H1 (cell line): ENCODE data around the gene FUBP3. TPM values are rescaled to one million over a fixed set of nuclear protein-coding genes. Genes with fewer than 3 reads are reported as not detected.

Experiments used
- CTCF ChIA-PET: fragments of 300-600 bp; sonication (Branson Sonifier 250); formaldehyde crosslinking; loops from one replicate; lab custom pipeline; 2021; ENCODE audit not compliant: partially characterized antibody; lab: Charles Lee
- POLR2A ChIA-PET: fragments of 300-600 bp; sonication (Branson Sonifier 250); formaldehyde crosslinking; loops from one replicate; lab custom pipeline; 2021; ENCODE audit warnings: inconsistent platforms; ENCODE audit not compliant: partially characterized antibody; lab: Charles Lee
- DNase-seq, 2 experiments: peaks; one replicate each; pipeline versions ENCODE4 v3.0.0 to v3.0.0-alpha.2; 2010 to 2022; ENCODE audit warnings: low spot score in 2 of 2, low read depth in 1 of 2, mixed read lengths in 1 of 2
- FAIRE-seq: peaks from 2 replicates; lab custom pipeline; 2011; peaks lifted over from hg19 to GRCh38; lab: Jason Lieb, UNC
- H2AFZ ChIP-seq: 2 replicates; pipeline ENCODE4 v1.8.1; 2012; ENCODE audit warnings: low read length, inconsistent platforms
- H2AK5ac ChIP-seq: 2 replicates; pipeline ENCODE4 v1.6.1; 2013; ENCODE audit warnings: low read depth, low read length
- H2BK120ac ChIP-seq: replicated peaks from 2 replicates; pipeline ENCODE3; 2013; ENCODE audit warnings: low read depth, low read length, inconsistent platforms
- H2BK12ac ChIP-seq: 2 replicates; pipeline ENCODE4 v1.6.1; 2013; ENCODE audit warnings: low read depth, low read length
- H2BK15ac ChIP-seq: 2 replicates; pipeline ENCODE4 v1.6.1; 2013; ENCODE audit warnings: low read length
- H2BK20ac ChIP-seq: 2 replicates; pipeline ENCODE4 v1.6.1; 2013; ENCODE audit warnings: low read length
- H2BK5ac ChIP-seq: 2 replicates; pipeline ENCODE4 v1.6.1; 2013; ENCODE audit warnings: low read depth, low read length
- H3K14ac ChIP-seq: 2 replicates; pipeline ENCODE4 v1.6.1; 2013; ENCODE audit warnings: inconsistent platforms; ENCODE audit not compliant: insufficient read length
- H3K18ac ChIP-seq: 2 replicates; pipeline ENCODE4 v1.6.1; 2013; ENCODE audit warnings: low read length; ENCODE audit errors: extremely low read depth
- H3K23ac ChIP-seq: 2 replicates; pipeline ENCODE4 v1.6.1; 2013; ENCODE audit warnings: inconsistent platforms; ENCODE audit not compliant: insufficient read length
- H3K23me2 ChIP-seq: 2 replicates; pipeline ENCODE4 v1.6.1; 2013; ENCODE audit warnings: low read depth, low read length
- H3K27ac ChIP-seq: 2 replicates; pipeline ENCODE4 v1.6.1; 2011; ENCODE audit warnings: low read depth, low read length, inconsistent platforms
- H3K27me3 ChIP-seq, 4 experiments: replicated peaks in 1 of 4; 1 replicate in 1 of 4; 2 replicates in 3 of 4; pipeline versions ENCODE4 v1.6.1 to v1.8.1; 2011 to 2013; ENCODE audit warnings: low read length in 3 of 4, mild to moderate bottlenecking in 3 of 4, inconsistent platforms in 2 of 4, mixed read lengths in 2 of 4, moderate library complexity in 1 of 4; ENCODE audit not compliant: control insufficient read depth in 3 of 4, insufficient read depth in 3 of 4; ENCODE audit errors: extremely low read depth in 1 of 4
- H3K36me3 ChIP-seq, 4 experiments: 2 replicates each; pipeline versions ENCODE4 v1.6.1 to v1.8.1; 2011 to 2013; ENCODE audit warnings: mild to moderate bottlenecking in 4 of 4, low read length in 3 of 4, moderate library complexity in 2 of 4, control low read depth in 1 of 4, inconsistent platforms in 1 of 4; ENCODE audit not compliant: insufficient read depth in 4 of 4, control insufficient read depth in 2 of 4
- H3K4ac ChIP-seq: replicated peaks from 2 replicates; pipeline ENCODE3; 2013; ENCODE audit warnings: low read length, low read depth, mixed read lengths, inconsistent platforms; ENCODE audit not compliant: insufficient read length
- H3K4me1 ChIP-seq, 4 experiments: replicated peaks in 1 of 4; 1 replicate in 1 of 4; 2 replicates in 3 of 4; pipeline versions ENCODE4 v1.6.1 to v1.8.1; 2011 to 2013; ENCODE audit warnings: low read length in 3 of 4, inconsistent platforms in 2 of 4, mixed read lengths in 1 of 4; ENCODE audit not compliant: insufficient read depth in 4 of 4, control insufficient read depth in 3 of 4
- H3K4me2 ChIP-seq, 2 experiments: 2 replicates each; pipeline versions ENCODE4 v1.6.1 to v1.8.1; 2011 to 2013; ENCODE audit warnings: low read depth in 2 of 2, low read length in 2 of 2, control low read depth in 1 of 2, inconsistent platforms in 1 of 2, mild to moderate bottlenecking in 1 of 2; ENCODE audit not compliant: insufficient read depth in 1 of 2
- H3K4me3 ChIP-seq, 4 experiments: fragments of 200-600, 300-600 bp in 1 of 4; sonication (generic), shearing (Covaris generic), sonication (Bioruptor Twin) in 1 of 4; 2 replicates each; pipeline versions ENCODE4 v1.5.1 to v1.8.1; 2011 to 2016; ENCODE audit warnings: low read length in 4 of 4, low read depth in 3 of 4, control low read depth in 2 of 4, inconsistent platforms in 2 of 4, mild to moderate bottlenecking in 2 of 4, mixed read lengths in 1 of 4, moderate library complexity in 1 of 4; ENCODE audit not compliant: insufficient read depth in 2 of 4; ENCODE audit errors: extremely low read depth in 1 of 4
- H3K56ac ChIP-seq: replicated peaks from 2 replicates; pipeline ENCODE3; 2013; ENCODE audit warnings: low read depth, mild to moderate bottlenecking, mixed read lengths, low read length, inconsistent platforms; ENCODE audit not compliant: insufficient read length
- H3K79me1 ChIP-seq: 2 replicates; pipeline ENCODE4 v1.6.1; 2013; ENCODE audit warnings: low read depth, low read length, control low read depth
- H3K79me2 ChIP-seq, 2 experiments: 2 replicates each; pipeline versions ENCODE4 v1.6.1 to v1.8.1; 2012 to 2013; ENCODE audit warnings: low read length in 2 of 2, mild to moderate bottlenecking in 2 of 2, inconsistent platforms in 1 of 2; ENCODE audit not compliant: insufficient read depth in 2 of 2, control insufficient read depth in 1 of 2
- H3K9ac ChIP-seq, 4 experiments: replicated peaks in 1 of 4; 1 replicate in 1 of 4; 2 replicates in 3 of 4; pipeline versions ENCODE4 v1.6.1 to v1.8.1; 2011 to 2013; ENCODE audit warnings: low read depth in 3 of 4, low read length in 3 of 4, control low read depth in 2 of 4, mild to moderate bottlenecking in 2 of 4, moderate library complexity in 2 of 4, inconsistent platforms in 1 of 4; ENCODE audit errors: extremely low read depth in 1 of 4
- H3K9me3 ChIP-seq, 2 experiments: 2 replicates each; pipeline versions ENCODE4 v1.6.1 to v1.8.1; 2012 to 2013; ENCODE audit warnings: mild to moderate bottlenecking in 2 of 2, moderate library complexity in 2 of 2, control low read depth in 1 of 2, inconsistent platforms in 1 of 2, low read depth in 1 of 2, low read length in 1 of 2, mixed read lengths in 1 of 2; ENCODE audit not compliant: insufficient read depth in 2 of 2
- H4K20me1 ChIP-seq, 2 experiments: replicated peaks in 1 of 2; 2 replicates each; pipeline versions ENCODE3 to v1.8.1; 2011 to 2013; ENCODE audit warnings: inconsistent platforms in 2 of 2, low read length in 2 of 2, mild to moderate bottlenecking in 1 of 2; ENCODE audit not compliant: insufficient read depth in 2 of 2, control insufficient read depth in 1 of 2
- H4K5ac ChIP-seq: 2 replicates; pipeline ENCODE4 v1.6.1; 2013; ENCODE audit warnings: low read length, low read depth, mixed read lengths, inconsistent platforms; ENCODE audit not compliant: insufficient read length
- H4K8ac ChIP-seq: 2 replicates; pipeline ENCODE4 v1.8.0; 2013; ENCODE audit warnings: mild to moderate bottlenecking, moderate library complexity, low read length, inconsistent platforms; ENCODE audit not compliant: insufficient read depth; ENCODE audit errors: extremely low read depth
- H4K91ac ChIP-seq: replicated peaks from 2 replicates; pipeline ENCODE3; 2013; ENCODE audit warnings: low read length, mixed read lengths, inconsistent platforms; ENCODE audit not compliant: insufficient read length
- CEBPB ChIP-seq: IDR thresholded peaks from 2 replicates; pipeline ENCODE4 v1.6.1; 2012; ENCODE audit warnings: low read depth, low read length
- HDAC6 ChIP-seq: IDR thresholded peaks from one replicate; pipeline ENCODE4 v1.7.1; 2012; ENCODE audit warnings: low read depth, mild to moderate bottlenecking, inconsistent platforms, low read length, moderate library complexity
- NRF1 ChIP-seq: IDR thresholded peaks from 2 replicates; pipeline ENCODE4 v1.6.1; 2011; ENCODE audit warnings: mild to moderate bottlenecking, low read depth, low read length, improper control_type of control experiment
- PHF8 ChIP-seq: fragments of 200-600 bp; sonication (generic); conservative IDR thresholded peaks from 2 replicates; pipeline ENCODE4 v1.7.1; 2012; ENCODE audit warnings: low read depth, mild to moderate bottlenecking, inconsistent platforms, low read length, moderate library complexity
- WGBS, 2 experiments: shearing (Covaris generic) in 1 of 2; methylation state at CpG; one replicate each; pipeline versions ENCODE4 v1.1.6 to v1.1.7; 2013 to 2015; ENCODE audit warnings: low lambda C conversion rate in 2 of 2, mixed read lengths in 2 of 2, inconsistent platforms in 1 of 2, low coverage in 1 of 2, missing lambda C conversion rate in 1 of 2; ENCODE audit not compliant: insufficient replicate concordance in 2 of 2, insufficient coverage in 1 of 2, insufficient read length in 1 of 2; ENCODE audit errors: extremely low coverage in 1 of 2, missing lambda C conversion rate in 1 of 2; 5-methylcytosine and 5-hydroxymethylcytosine counted together
- polyA plus RNA-seq, 7 experiments: library from polyadenylated mRNA; depleted of rRNA in 3 of 7; stranded (reverse) in 5 of 7; unstranded in 2 of 7; fragments of >200 nt in 5 of 7; fragments of 200-250 nt in 2 of 7; gene quantifications; 1 replicate in 5 of 7; 2 replicates in 1 of 7; 4 replicates in 1 of 7; pipeline versions ENCODE4 v1.2.1 to v1.2.3, GENCODE V29; 2011 to 2013; ENCODE audit warnings: missing spikeins in 2 of 7, mixed read lengths in 2 of 7
- total RNA-seq: library from RNA; stranded (reverse); fragmentation: NEBNext Ultra II Directional; extraction: Animal tissue kit (Norgen Biotek cat#: 25700); gene quantifications from 2 replicates; pipeline ENCODE4 v1.2.1, GENCODE V29; 2021

FUBP3 gene
- total and polyA plus RNA-seq, 2 of the 8 experiments (the other 6 are each of a cell fraction or from before 2014, with no cell fraction given): 23.7 to 76.4 TPM

GRCh38 chr9:130630071-130630450, 50.7 kb downstream of the FUBP3 start:
- Histone ChIP-seq H2BK5ac (peak overlapping the region; percentile 69; the same call in 1 of the 2 replicates), H4K8ac (no peak overlapping the region; the same call in 1 of the 2 replicates), H3K4me1 (peaks cover 12 to 27% (median 18%) of the 10 kb centered on the region in 4 experiments), H3K4me3 (peak overlapping the region in 1 of 4 experiments; percentile 22; a peak in 1 of 8 replicates), H2AK5ac (no peak overlapping the region), H2AFZ (no peak overlapping the region), H3K56ac (no peak overlapping the region), H3K4ac (no peak overlapping the region), H3K14ac (no peak overlapping the region), H2BK20ac (no peak overlapping the region), H3K79me1 (peaks cover 5% of the 10 kb centered on the region), H3K23me2 (no peaks in the 10 kb centered on the region), H2BK12ac (0 out of 2 replicates have a peak overlapping the region, but pooled peaks have one; percentile 88), H3K79me2 (no peaks in the 10 kb centered on the region), H2BK15ac (no peak overlapping the region), H3K18ac (peak overlapping the region; percentile 66), H3K23ac (no peak overlapping the region), H3K27ac (peak overlapping the region; percentile 2; the same call in 1 of the 2 replicates), H3K36me3 (peaks cover 12 to 72% (median 37%) of the 10 kb centered on the region in 4 experiments), H3K9me3 (no peaks in the 10 kb centered on the region), H4K91ac (peak overlapping the region; percentile 67), H2BK120ac (peak overlapping the region; percentile 12), H3K9ac (no peak overlapping the region), H3K27me3 (no peaks in the 10 kb centered on the region), H4K20me1 (peaks cover 2 to 9% of the 10 kb centered on the region in 2 experiments), H3K4me2 (peak overlapping the region; percentile 51 to 85), H4K5ac (peak overlapping the region; percentile 49)
- no peak for FAIRE-seq
- WGBS, 2 experiments: 73% methylated on average over 4 of the region's 4 CpGs; no CpG with 5 or more reads in 1 of the 2 experiments
- ChIA-PET CTCF (interaction anchor here (1.0 to 1.9 kb wide), 3 partner anchors 9 to 170 kb away, joined by 3 to 6 read pairs (median 4); no protein-coding TSS in a partner anchor), POLR2A (interaction anchor here (0.5 to 2.4 kb wide), 6 partner anchors 9 to 148 kb away, joined by 3 to 7 read pairs (median 4); no protein-coding TSS in a partner anchor)
- no peak for DNase-seq
- TF ChIP-seq PHF8 (no peak), CEBPB (no peak), HDAC6 (no peak), NRF1 (no peak)
